NT2/D1 (cell line): ENCODE measurements around the gene NSFL1C.

Experiments
- YY1 ChIP-seq: IDR thresholded peaks from 2 replicates; pipeline ENCODE4 v1.6.1; 2011; ENCODE audit not compliant: insufficient read length, insufficient read depth
- ZNF274 ChIP-seq: IDR thresholded peaks from 2 replicates; pipeline ENCODE4 v1.6.1; 2011; ENCODE audit warnings: mild to moderate bottlenecking, low read depth, low read length

DNA sequence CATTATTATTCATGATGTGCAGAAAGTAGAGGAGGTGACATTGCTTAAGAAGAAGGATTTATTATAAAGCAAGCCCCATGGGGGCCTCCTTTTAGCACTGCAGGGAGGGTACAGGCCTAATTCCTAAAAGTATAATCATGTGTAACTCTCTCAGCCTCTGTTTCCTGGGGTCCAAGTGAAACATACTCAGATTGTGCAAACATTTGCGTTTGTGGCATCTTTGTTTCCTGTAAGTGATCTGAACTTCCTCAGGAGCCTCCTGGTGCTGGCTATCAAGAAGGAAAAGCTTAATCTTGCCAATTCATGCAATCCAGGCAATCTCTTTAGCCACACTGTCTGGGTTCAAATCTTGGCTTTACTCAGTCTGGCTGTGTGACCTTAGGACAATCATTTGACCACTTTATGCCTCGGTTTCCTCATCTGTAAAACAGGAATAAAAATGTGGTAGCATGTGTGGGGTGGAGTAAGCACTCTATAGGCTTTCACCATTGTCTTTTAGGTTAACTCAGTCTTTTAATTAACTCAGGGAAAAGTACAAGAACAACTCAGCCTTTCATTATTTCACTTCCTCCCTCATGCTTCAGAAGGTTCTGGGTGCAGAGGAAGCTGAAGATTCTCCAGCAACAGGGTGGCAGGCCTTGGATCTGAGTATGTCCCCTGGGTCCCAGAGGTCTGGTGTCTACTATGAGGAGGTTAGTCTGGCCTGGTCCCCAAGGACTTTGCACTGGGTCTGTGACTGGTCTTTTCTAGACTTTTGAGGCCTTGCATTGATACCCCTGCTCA, 25.4 kb upstream of the NSFL1C start:
- no peak for TF ChIP-seq YY1
- no peak for TF ChIP-seq ZNF274
